Keratinocyte (primary cell): ENCODE data around the gene TIGAR. TPM values are rescaled to one million over a fixed set of nuclear protein-coding genes. Genes with fewer than 3 reads are reported as not detected.

Source experiments
- DNase-seq: peaks from one replicate; pipeline ENCODE4 v3.0.0-alpha.2; 2011; ENCODE audit warnings: low read depth, missing footprints, low spot score
- FAIRE-seq: peaks from 2 replicates; lab custom pipeline; 2011; peaks lifted over from hg19 to GRCh38; lab: Jason Lieb, UNC
- H2AFZ ChIP-seq: 2 replicates; pipeline ENCODE4 v1.6.0; 2012; ENCODE audit warnings: low read length, control low read depth, inconsistent platforms; ENCODE audit not compliant: control insufficient read depth
- H3K27ac ChIP-seq: 2 replicates; pipeline ENCODE4 v1.5.1; 2011; ENCODE audit warnings: low read length; ENCODE audit not compliant: control insufficient read depth, insufficient read depth
- H3K27me3 ChIP-seq: 3 replicates; pipeline ENCODE4 v1.6.0; 2011; ENCODE audit warnings: low read length; ENCODE audit not compliant: control insufficient read depth, insufficient read depth; ENCODE audit errors: extremely low read depth
- H3K36me3 ChIP-seq, 2 experiments: 2 replicates in 1 of 2; 3 replicates in 1 of 2; pipeline ENCODE4 v1.5.1; 2011; ENCODE audit warnings: low read length in 2 of 2, mild to moderate bottlenecking in 1 of 2; ENCODE audit not compliant: control insufficient read depth in 2 of 2, insufficient read depth in 2 of 2; ENCODE audit errors: extremely low read depth in 1 of 2
- H3K4me1 ChIP-seq: 3 replicates; pipeline ENCODE4 v1.5.1; 2011; ENCODE audit warnings: low read length; ENCODE audit not compliant: control insufficient read depth, insufficient read depth; ENCODE audit errors: extremely low read depth
- H3K4me2 ChIP-seq: 3 replicates; pipeline ENCODE4 v1.6.0; 2011; ENCODE audit warnings: low read depth, low read length; ENCODE audit not compliant: control insufficient read depth, insufficient read depth; ENCODE audit errors: extremely low read depth
- H3K4me3 ChIP-seq, 3 experiments: fragments of 200-600 bp in 1 of 3; sonication (generic) in 1 of 3; 2 replicates in 2 of 3; 3 replicates in 1 of 3; pipeline ENCODE4 v1.5.1; 2011 to 2016; ENCODE audit warnings: low read length in 3 of 3, mild to moderate bottlenecking in 3 of 3, control low read depth in 2 of 3, inconsistent platforms in 1 of 3, low read depth in 1 of 3, mixed read lengths in 1 of 3, mixed run types in 1 of 3, moderate library complexity in 1 of 3; ENCODE audit not compliant: control insufficient read depth in 2 of 3, insufficient read depth in 2 of 3; ENCODE audit errors: extremely low read depth in 1 of 3
- H3K79me2 ChIP-seq: 2 replicates; pipeline ENCODE4 v1.6.0; 2012; ENCODE audit warnings: low read length; ENCODE audit not compliant: control insufficient read depth, insufficient read depth
- H3K9ac ChIP-seq: 3 replicates; pipeline ENCODE4 v1.6.0; 2011; ENCODE audit warnings: low read length; ENCODE audit not compliant: control insufficient read depth, insufficient read depth; ENCODE audit errors: extremely low read depth
- H3K9me1 ChIP-seq: 3 replicates; pipeline ENCODE4 v1.6.0; 2011; ENCODE audit warnings: low read length; ENCODE audit not compliant: control insufficient read depth, insufficient read depth; ENCODE audit errors: extremely low read depth
- H3K9me3 ChIP-seq: 2 replicates; pipeline ENCODE4 v1.5.1; 2012; ENCODE audit warnings: low read depth, low read length; ENCODE audit not compliant: control insufficient read depth
- H4K20me1 ChIP-seq: 3 replicates; pipeline ENCODE4 v1.6.0; 2011; ENCODE audit warnings: low read length; ENCODE audit not compliant: control insufficient read depth, insufficient read depth; ENCODE audit errors: extremely low read depth
- EZH2 ChIP-seq: IDR thresholded peaks from one replicate; pipeline ENCODE4 v1.6.1; 2012; ENCODE audit warnings: inconsistent platforms, mild to moderate bottlenecking, low read length, moderate library complexity
- dilution Hi-C: fragments of 300-500 bp; cut with MboI; formaldehyde crosslinking; loops from one replicate; pipeline ENCODE4 v1.7.0; 2020; ENCODE audit warnings: low sequenced_read_pairs; ENCODE audit not compliant: extremely low pct_ligation_motif_present
- polyA plus RNA-seq, 5 experiments: library from polyadenylated mRNA; depleted of rRNA in 3 of 5; stranded (reverse) in 3 of 5; stranded (forward) in 1 of 5; unstranded in 1 of 5; fragments of >200 nt; gene quantifications; 1 replicate in 1 of 5; 2 replicates in 3 of 5; 3 replicates in 1 of 5; pipeline versions ENCODE4 v1.2.1 to v1.2.3, GENCODE V29; 2011 to 2012; ENCODE audit warnings: missing spikeins in 2 of 5, low read depth in 1 of 5, low replicate concordance in 1 of 5
- TF ChIP-seq, protein P1 (sequence below), 3 experiments: IDR thresholded peaks in 1 of 3; conservative IDR thresholded peaks in 1 of 3; optimal IDR thresholded peaks in 1 of 3; 2 replicates in 2 of 3; 3 replicates in 1 of 3; pipeline versions ENCODE3 to v1.5.1; 2011; ENCODE audit warnings: low read length in 3 of 3, mild to moderate bottlenecking in 3 of 3, moderate library complexity in 2 of 3, control low read depth in 1 of 3, inconsistent platforms in 1 of 3; ENCODE audit not compliant: insufficient read depth in 2 of 3; ENCODE audit errors: extremely low read depth in 1 of 3

The TIGAR gene
- polyA plus RNA-seq, 1 donor (not counting 4 experiments of a cell fraction or from before 2014, with no cell fraction given): 37.3 TPM

DNA sequence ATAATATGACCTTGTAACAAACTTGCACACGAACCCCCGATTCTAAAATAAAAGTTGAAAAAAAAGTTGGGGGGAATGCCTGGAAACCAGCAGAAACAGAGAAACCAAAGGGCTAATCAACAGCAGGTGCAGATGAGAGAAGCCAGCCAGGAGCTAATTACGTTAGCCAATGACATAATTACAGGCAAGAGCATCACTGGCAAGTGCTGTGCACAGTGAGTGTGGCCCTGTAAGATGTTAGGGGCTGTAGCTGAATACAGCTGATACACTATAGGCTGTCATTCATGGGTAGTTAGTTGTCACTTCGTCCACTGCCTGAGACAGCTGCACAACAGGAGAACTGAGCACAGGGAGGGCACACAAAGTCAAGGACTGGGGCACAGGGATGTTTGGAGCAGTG lies 65.8 kb downstream of the TIGAR start:
- no peak overlapping the region for H3K27ac ChIP-seq
- H3K4me1 ChIP-seq: no peaks in the 10 kb centered on the region
- no peaks in the 10 kb centered on the region for H3K79me2 ChIP-seq
- no peaks in the 10 kb centered on the region for H3K9me3 ChIP-seq
- dilution Hi-C loops: no loop called here
- H3K36me3 ChIP-seq: no peaks in the 10 kb centered on the region
- DNase-seq: no peak
- no peaks in the 10 kb centered on the region for H4K20me1 ChIP-seq
- no peak overlapping the region for H3K9ac ChIP-seq
- H3K4me3 ChIP-seq: no peak overlapping the region
- no peak for TF ChIP-seq EZH2
- TF ChIP-seq, protein P1, sequence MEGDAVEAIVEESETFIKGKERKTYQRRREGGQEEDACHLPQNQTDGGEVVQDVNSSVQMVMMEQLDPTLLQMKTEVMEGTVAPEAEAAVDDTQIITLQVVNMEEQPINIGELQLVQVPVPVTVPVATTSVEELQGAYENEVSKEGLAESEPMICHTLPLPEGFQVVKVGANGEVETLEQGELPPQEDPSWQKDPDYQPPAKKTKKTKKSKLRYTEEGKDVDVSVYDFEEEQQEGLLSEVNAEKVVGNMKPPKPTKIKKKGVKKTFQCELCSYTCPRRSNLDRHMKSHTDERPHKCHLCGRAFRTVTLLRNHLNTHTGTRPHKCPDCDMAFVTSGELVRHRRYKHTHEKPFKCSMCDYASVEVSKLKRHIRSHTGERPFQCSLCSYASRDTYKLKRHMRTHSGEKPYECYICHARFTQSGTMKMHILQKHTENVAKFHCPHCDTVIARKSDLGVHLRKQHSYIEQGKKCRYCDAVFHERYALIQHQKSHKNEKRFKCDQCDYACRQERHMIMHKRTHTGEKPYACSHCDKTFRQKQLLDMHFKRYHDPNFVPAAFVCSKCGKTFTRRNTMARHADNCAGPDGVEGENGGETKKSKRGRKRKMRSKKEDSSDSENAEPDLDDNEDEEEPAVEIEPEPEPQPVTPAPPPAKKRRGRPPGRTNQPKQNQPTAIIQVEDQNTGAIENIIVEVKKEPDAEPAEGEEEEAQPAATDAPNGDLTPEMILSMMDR (optimal IDR thresholded peaks at IDR 0.05 in 1 of 3, IDR thresholded peaks at IDR 0.05 in 1 of 3, conservative IDR thresholded peaks at IDR 0.05 in 1 of 3; ENCODE audit: extremely low read depth in 1 of 3, insufficient read depth in 2 of 3, low read length in 3 of 3): no peak
- H3K9me1 ChIP-seq: no peaks in the 10 kb centered on the region
- no peak overlapping the region for H2AFZ ChIP-seq
- no peak overlapping the region for H3K4me2 ChIP-seq
- FAIRE-seq: no peak
- H3K27me3 ChIP-seq: peaks cover 3% of the 10 kb centered on the region

- H4K20me1 ChIP-seq: no peaks in the 10 kb centered on the region
- FAIRE-seq: no peak
Observed at GRCh38 chr12:4387607-4388006, 66.6 kb downstream of the TIGAR start.

More at GRCh38 chr12:4387607-4388006, 66.6 kb downstream of the TIGAR start:
- Histone ChIP-seq H3K9me1 (no peaks in the 10 kb centered on the region), H2AFZ (no peak overlapping the region), H3K4me3 (no peak overlapping the region), H3K9ac (no peak overlapping the region), H3K4me1 (no peaks in the 10 kb centered on the region), H3K36me3 (no peaks in the 10 kb centered on the region), H3K27ac (no peak overlapping the region), H3K79me2 (no peaks in the 10 kb centered on the region), H3K4me2 (no peak overlapping the region), H3K27me3 (peaks cover under 1% of the 10 kb centered on the region), H3K9me3 (no peaks in the 10 kb centered on the region)
- TF ChIP-seq, protein P1 (optimal IDR thresholded peaks at IDR 0.05 in 1 of 3, IDR thresholded peaks at IDR 0.05 in 1 of 3, conservative IDR thresholded peaks at IDR 0.05 in 1 of 3; ENCODE audit: extremely low read depth in 1 of 3, insufficient read depth in 2 of 3, low read length in 3 of 3): no peak
- no peak for TF ChIP-seq EZH2
- dilution Hi-C loops: no loop called here
- no peak for DNase-seq
